ENCODE measurements around the gene ATP6V0C. TPM values are rescaled to one million over a fixed set of nuclear protein-coding genes. Genes with fewer than 3 reads are reported as not detected.
"Not testable (repeated sequence)": the region's sequence is repeated elsewhere in the genome, so short reads cannot be mapped to it uniquely, and the experiment has no call there.

ATP6V0C gene
- total RNA-seq, 1 experiment from 2014 or later: 147 TPM

GRCh38 chr16:2527071-2527783 is 13.5 kb downstream of the ATP6V0C start:
- no peak for DNase-seq (ENCODE audit: low read depth)

GRCh38 chr16:2527784-2528100 is 14.0 kb downstream of the ATP6V0C start:
- no peak for DNase-seq (ENCODE audit: low read depth)

GRCh38 chr16:2528161-2529060 is 14.7 kb downstream of the ATP6V0C start:
- DNase-seq (ENCODE audit: low read depth): no peak

GRCh38 chr16:2529061-2529931 is 15.5 kb downstream of the ATP6V0C start:
- DNase-seq (ENCODE audit: low read depth): peak; percentile 40

GRCh38 chr16:2529961-2530628 is 16.3 kb downstream of the ATP6V0C start:
- no peak for DNase-seq (ENCODE audit: low read depth)

- no peak for DNase-seq (ENCODE audit: low read depth)
Observed at GRCh38 chr16:2530629-2531318, 17.0 kb downstream of the ATP6V0C start.

GRCh38 chr16:2531371-2531695 is 17.6 kb downstream of the ATP6V0C start, which contains the start of gene CEMP1:
CEMP1 (minus strand) TSS chr16:2531408; CDS start chr16:2531073, 335 bp downstream.
- no peak for DNase-seq (ENCODE audit: low read depth)

- peak; percentile 95 for DNase-seq (ENCODE audit: low read depth)
Observed at GRCh38 chr16:2531696-2532493, 18.1 kb downstream of the ATP6V0C start.

GRCh38 chr16:2532494-2533141 is 18.9 kb downstream of the ATP6V0C start:
- no peak for DNase-seq (ENCODE audit: low read depth)

GRCh38 chr16:2533142-2533755 is 19.5 kb downstream of the ATP6V0C start:
- DNase-seq (ENCODE audit: low read depth): not testable (repeated sequence)

GRCh38 chr16:2533912-2534311 is 20.2 kb downstream of the ATP6V0C start:
- DNase-seq (ENCODE audit: low read depth): no peak

GRCh38 chr16:2534335-2534734 is 20.6 kb downstream of the ATP6V0C start:
- DNase-seq (ENCODE audit: low read depth): not testable (repeated sequence)

GRCh38 chr16:2535625-2536013 is 21.9 kb downstream of the ATP6V0C start:
- peak; percentile 54 for DNase-seq (ENCODE audit: low read depth)

GRCh38 chr16:2537451-2538379 is 24.0 kb downstream of the ATP6V0C start, which contains the start of gene PDPK1:
PDPK1 (plus strand) TSS chr16:2538021; CDS start chr16:2538113, 92 bp downstream.
- peak; percentile 91 for DNase-seq (ENCODE audit: low read depth)

- not testable (repeated sequence) for DNase-seq (ENCODE audit: low read depth)
Observed at GRCh38 chr16:2539192-2539844, 25.6 kb downstream of the ATP6V0C start.

GRCh38 chr16:2539845-2540458 is 26.2 kb downstream of the ATP6V0C start:
- DNase-seq (ENCODE audit: low read depth): not testable (repeated sequence)
